Kidney glomerular epithelial cell (primary cell): Measurements from ENCODE around the gene CPNE6.
A peak's percentile ranks its signal among the peaks of the same experiment; 100 is the strongest.
"Not testable (repeated sequence)": the region's sequence is repeated elsewhere in the genome, so short reads cannot be mapped to it uniquely, and the experiment has no call there.

Source experiments
- DNase-seq: peaks from one replicate; lab custom pipeline; 2025; lab: John Stamatoyannopoulos, UW

Gene CPNE6

DNA sequence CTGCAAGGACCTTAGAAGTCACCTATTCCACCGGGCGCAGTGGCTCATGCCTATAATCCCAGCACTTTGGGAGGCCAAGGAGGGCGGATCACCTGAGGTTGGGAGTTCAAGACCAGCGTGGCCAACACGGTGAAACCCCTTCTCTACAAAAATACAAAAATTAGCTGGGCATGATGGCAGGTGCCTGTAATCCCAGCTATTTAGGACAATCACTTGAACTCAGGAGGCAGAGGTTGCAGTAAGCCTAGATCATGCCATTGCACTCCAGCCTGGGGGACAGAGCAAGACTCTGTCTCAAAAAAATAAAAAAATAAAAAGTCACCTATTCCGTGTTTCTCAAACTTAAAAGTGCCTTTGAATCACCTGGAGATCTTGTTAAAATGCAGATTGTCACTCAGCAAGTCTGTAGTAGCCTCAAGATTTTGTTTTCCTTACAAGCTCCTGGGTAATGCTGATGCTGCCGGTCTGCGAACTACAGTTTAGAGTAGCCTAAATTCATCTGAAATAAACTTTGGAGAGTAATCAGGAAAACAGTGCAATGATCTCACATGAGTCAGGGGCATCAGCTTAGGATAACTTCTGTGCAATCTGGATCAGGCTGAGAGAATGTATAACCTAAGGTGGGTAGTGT, 34.4 kb downstream of the CPNE6 start:
- not testable (repeated sequence) for DNase-seq

DNA sequence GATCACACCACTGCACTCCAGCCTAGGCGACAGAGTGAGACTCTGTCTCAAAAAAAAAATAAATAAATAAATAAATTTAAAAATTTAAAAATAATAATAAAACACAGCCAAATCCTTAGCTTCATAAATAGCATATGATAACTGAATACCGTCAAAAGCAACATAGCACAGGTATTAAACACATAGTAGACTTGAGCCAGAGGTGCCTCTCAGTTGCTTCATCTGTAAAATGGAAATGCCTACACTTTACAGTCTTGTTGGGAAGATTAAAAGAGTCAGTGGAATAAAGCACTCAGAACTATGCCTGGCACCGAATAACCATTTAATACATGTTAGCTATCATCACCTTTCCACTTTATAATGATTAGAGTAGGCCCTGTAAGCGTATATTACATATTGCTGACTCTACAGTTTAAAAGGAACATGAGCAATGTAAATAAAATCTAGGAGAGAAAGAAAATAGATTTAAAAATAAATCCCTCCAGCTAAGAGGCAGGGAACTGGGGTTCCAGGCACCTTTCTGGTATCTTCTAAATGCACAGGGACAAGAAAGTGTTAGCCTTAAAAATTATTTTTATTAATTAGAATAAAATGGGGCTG, 35.4 kb downstream of the CPNE6 start:
- DNase-seq: no peak

DNA sequence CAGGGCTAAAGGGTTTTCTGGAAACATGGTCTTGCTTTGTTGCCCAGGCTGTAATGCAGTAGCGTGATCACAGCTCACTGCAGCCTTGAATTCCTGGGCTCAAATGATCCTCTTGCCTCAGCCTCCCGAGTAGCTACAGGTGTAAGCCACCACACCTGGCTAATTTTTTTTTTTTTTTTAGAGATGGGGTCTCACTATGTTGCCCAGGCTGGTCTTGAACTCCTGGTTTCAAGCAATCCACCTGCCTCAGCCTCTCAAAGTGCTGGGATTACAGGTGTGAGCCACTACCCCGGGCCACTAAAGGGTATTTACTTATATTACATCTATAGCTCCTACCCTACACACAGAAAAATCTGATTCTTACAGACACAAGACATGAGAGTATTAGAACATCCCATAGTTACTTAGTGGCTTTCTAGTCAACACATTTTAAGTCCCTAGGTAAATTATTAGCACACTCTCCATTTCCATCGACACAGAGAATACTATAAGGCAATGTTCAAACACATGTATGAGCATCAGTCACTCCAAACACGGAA, 37.0 kb downstream of the CPNE6 start:
- no peak for DNase-seq

- DNase-seq: no peak
These were observed 38.7 kb downstream of the CPNE6 start for GRCh38 chr14:24110060-24110459.

- DNase-seq: no peak
These were observed 39.2 kb downstream of the CPNE6 start for GRCh38 chr14:24110523-24110922.

DNA sequence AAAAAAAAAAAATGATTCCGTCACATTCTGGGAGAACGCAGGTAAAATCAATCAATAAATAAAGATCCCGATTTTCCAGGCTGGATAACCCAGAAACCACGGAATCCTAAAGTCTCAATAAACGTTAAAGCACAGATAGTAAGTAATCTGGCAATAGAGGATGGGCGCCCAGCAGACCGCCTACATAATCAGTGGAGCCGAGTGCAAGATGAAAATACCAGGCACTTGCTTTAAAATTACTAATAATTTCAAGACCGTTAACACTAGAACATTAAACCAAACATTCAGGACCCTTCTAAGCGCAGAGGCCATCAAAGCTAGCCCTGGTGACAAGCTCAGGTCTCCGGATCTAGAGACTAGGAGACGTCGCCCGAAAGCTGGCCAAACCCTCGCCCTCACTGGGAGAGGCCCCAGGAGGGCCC, 42.0 kb downstream of the CPNE6 start:
- peak; percentile 63 for DNase-seq

DNA sequence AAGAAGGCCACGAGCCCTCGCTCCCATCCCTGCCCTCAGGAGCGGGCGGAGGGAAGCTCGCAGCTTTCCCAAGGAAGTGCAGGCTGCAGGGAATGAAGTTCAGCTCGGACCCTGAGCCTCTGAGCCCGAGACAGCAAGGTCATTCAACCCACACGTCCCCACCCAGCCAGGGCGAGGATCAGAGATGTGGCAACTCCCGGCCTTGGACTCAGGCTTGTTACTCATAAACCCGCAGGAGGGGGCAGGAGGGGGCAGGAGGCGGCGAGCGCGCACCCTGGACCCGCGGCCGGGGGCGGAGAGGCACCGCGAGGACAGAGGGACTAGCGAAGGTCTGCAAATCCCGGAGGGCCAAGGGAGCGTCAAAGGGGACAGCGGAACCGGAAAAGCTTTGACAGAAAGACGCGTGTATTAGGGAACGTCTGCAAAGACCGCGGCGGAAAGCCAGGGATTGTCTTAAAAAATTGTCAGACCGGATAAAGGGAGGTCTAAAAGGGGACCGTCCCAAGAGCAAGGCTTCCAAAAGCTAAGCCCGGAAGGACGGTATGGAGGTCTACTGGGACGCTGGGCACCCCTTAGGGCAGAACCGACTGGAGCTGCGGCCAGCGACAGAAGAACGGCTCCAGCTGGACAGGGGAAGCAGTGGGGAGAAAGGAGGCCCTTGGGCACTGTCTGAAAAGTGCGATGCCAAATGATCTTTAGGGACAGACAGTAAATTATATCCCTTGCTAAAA, 42.6 kb downstream of the CPNE6 start:
- DNase-seq: peak; percentile 86

DNA sequence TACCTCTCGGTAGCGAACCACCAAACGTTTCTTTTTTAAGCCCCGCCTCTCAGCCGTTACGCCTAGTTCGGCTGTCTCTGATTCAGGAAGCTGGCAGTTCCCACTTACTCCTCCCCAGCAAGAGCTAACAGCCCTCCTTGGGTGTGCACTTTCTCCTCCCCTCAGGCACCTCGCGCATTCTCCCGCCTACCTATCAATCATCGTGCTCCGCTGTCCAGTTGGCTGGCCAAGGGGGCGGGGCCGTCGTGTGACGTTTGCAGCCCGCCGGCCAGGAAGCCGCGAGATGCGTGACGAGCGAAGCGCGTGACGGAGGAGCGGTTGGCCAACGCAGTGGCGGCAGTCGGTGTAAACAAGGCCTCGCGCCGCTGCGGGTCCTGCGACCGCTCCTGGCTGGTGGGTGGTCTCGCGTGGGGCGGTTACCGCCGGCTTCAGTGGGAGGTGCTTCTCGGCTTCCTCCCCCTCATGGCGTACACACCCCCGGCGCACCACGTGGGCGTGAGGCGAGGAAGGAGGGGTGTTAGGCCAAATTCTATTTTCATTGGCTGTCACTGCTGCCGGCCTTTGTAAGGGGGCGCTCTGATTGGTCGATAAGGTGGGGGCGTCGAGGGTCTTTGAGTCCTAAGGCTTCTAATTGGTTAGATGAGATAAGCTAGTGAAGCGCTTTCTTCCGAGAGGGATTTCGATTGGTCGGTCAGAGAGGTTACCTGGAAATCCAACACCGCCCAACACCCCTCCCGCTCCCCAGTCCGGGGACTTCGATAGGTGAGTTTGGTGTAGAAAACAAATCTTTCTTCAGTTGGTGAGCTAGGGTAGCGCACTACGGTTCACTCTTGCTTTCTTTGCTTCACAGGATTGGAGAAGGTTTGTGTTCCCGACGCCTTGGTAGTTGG, 43.4 kb downstream of the CPNE6 start, which contains the start of the genes DCAF11 and NRL:
Gene DCAF11 (plus strand): TSS at position 246 of the 890 bp plus-strand sequence. CDS start 818 bp downstream, outside the sequence.
Gene NRL (minus strand): TSS at position 418 of the 890 bp plus-strand sequence. CDS start 32,101 bp downstream, outside the sequence.
- peak; percentile 100 for DNase-seq

DNA sequence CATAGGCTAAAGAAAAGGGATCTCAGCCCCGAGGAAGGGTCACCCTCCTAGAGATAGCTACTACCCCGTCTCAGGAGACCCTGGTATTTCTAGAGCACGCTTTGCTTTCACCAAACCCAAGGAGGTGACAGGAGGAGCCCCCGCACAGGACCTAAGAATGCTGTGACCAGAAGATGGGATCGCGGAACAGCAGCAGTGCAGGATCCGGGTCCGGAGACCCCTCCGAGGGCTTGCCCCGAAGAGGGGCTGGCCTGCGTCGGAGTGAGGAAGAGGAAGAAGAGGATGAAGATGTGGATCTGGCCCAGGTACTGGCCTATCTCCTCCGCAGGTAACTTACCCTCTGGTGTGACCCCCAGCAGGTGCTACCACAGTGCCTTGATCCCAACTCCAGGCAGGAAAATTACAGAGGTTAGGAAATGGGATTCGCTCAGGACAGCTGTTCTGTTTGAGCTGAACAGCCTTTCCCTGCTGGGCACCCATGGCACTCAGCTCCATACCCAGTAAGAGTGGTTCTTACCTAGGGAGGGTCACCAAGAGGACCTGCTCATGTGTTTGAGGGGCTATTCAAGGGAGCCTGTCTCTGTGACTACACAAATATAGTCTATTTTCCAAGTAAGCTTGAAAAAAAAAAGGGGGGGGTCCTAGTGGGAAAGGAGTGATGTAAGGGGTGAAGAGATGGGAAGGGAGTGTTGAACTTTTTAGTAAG, 44.2 kb downstream of the CPNE6 start:
- no peak for DNase-seq

DNA sequence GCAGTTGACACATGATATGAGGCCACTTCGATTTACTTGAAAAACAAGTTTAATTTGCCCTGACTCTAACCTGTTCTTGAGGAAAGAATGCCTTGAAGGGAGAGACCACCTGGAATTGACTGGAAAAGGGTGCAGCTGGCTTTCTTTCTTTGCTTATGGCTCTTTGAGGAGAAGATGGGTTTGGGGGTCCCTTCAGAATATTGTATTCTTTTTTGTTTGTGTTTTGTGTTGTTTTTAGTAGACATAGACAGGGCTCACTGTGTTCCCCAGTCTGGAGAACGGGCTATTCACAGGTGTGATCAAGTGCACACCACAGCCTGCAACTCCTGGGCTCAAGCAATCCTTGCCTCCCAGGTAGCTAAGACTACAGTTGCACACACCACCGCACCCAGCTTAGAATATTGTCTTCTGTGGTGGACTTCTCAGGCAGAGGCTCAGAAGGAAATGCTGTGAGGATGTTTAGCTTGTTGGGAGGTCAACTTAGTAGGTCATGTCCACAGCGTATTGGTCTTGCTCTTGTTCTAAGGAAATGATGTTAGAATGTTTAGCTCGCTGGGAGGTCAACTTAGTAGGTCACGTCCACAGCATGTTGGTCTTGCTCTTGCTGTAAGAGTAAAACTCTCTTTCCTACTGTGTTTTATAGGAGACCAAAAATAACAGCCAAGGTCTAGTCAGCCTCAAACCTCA, 44.9 kb downstream of the CPNE6 start:
- DNase-seq: no peak

DNA sequence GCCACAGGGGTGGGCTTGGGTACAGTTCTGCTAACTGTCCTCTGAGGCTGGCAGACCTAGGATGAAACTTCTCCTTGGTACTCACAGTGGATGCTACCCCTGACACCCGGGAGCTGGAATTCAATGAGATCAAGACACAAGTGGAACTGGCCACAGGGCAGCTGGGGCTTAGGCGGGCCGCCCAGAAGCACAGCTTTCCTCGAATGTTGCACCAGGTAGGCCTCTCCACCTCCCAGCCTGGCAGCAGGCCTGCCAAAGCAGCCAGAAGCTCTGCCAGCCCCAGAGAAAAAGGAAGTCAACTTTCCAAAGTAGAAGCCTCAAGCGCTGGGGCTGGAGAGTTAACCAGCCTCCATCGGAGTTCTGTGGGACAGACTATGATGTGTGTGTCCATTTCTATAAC, 45.8 kb downstream of the CPNE6 start:
- DNase-seq: no peak

- no peak for DNase-seq
These were observed 48.3 kb downstream of the CPNE6 start for GRCh38 chr14:24119691-24120090.

DNA sequence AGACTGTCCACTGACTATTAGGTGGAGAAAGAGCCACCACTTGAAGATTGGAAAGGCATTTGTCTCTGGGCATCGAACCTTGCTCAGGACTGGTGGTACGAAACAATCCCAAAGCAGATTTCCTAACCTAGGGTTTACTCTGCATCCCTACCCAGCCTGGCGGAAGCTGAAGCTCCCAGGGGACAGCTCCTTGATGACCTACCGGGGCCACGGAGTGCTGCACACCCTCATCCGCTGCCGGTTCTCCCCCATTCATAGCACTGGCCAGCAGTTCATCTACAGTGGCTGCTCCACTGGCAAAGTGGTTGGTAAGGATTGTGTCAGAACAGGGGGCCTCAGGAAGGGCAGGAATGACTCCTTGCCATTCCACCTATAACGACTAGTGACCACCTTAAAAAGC, 49.8 kb downstream of the CPNE6 start:
- no peak for DNase-seq

- DNase-seq: no peak
These were observed 51.1 kb downstream of the CPNE6 start for GRCh38 chr14:24122416-24122815.

DNA sequence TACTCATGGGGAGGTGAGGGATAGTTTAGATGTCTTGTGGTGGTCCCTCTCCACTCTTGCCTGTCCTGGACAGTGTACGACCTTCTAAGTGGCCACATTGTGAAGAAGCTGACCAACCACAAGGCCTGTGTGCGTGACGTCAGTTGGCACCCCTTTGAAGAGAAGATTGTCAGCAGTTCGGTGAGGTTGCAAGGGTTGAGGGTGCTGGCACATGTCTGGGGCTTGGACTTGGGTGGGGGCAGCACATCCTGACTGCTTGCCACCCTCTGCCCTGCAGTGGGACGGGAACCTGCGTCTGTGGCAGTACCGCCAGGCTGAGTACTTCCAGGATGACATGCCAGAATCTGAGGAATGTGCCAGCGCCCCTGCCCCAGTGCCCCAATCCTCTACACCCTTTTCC, 51.5 kb downstream of the CPNE6 start:
- no peak for DNase-seq

DNA sequence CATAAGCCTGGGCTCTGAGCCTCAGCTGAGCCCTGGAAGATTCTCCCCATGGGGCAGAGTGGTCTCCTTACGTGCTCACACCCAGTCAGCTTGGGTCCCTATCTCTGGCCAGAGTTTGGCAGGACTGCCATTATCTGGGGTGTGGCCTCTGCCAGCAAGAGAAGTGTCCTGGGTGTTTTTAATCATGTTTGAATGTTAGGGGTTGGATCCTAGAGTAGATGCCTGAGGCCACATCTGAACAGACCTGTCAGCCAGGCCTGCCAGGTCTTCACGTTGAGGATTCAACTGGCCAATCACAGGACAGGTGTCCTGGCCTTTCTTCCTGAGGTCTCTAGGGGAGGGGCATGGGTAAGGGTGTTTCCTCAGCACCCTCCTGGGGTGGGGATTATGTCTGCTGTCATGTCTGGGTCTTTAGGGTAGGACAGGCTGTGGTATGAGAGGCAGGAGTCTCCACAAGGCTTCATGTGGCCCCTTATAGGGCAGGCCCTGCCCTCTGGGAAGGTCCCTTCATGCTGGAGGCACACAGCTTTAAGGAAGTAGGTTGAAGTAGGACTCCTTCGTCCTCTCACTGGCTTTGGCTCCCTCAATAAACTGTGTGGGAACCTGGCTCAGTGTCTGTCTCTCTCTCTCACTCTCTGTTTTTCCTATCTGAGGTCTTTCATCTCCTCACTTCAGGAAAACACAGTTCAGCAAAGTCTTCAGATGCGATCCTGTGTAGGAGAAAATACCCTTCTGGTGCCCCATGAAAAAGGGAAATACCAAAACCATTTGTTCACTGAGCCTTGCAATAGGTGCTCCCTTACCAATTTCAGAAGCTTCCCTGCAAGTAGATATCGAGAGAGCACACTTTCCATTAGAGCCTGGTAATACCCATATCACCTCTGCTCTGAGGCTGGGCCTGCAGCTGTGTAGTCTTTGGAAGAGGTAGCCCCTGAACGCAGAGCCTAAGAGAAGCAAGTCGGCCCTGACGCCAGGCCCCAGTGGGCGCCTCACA, 52.4 kb downstream of the CPNE6 start:
- no peak for DNase-seq

DNA sequence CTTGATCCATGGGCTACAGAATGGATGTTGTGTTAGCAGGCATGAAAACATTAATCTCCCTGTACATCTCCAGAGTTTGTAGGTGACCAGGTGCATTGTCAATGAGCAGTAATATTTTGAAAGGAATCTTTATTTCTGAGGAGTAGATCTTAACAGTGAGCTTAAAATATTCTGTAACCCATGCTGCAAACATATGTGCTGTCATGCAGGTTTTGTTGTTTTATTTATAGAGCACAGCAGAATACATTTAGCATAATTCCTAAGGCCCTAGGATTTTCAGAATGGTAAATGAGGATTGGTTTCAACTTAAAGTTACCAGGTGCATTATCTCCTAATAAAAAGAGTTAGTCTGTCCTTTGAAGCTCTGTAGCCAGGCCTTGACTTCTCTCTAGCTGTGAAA, 55.6 kb downstream of the CPNE6 start:
- DNase-seq: no peak

DNA sequence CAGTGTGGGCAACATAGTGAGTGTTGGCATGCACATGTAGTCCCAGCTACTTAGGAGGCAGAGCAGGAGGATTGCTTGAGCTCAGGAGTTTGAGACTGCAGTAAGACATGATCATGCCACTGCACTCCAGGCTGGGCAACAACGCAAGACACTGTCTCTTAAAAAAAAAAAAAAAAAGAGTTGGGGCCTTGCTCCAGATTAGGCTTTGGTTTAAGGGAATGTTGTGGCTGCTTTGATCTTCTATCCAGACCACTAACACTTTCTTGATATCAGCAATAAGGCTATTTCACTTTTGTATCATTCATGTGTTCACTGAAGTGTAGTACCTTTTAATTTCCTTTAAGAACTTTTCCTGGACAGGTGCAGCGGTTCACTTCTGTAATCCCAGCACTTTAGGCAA, 56.3 kb downstream of the CPNE6 start:
- DNase-seq: no peak
